Measurements from ENCODE around the gene ZNF609. TPM values are rescaled to one million over a fixed set of nuclear protein-coding genes. Genes with fewer than 3 reads are reported as not detected.

The ZNF609 gene
- total RNA-seq, 1 donor from 2014 or later, result 24.1 TPM

- no peak for TF ChIP-seq CTCF (IDR thresholded peaks at IDR 0.05)
- Mint-ChIP-seq H3K27ac (ENCODE audit: unreplicated experiment) (no peak overlapping the region), H3K9me3 (ENCODE audit: low read depth) (no peaks in the 10 kb centered on the region), H3K4me1 (ENCODE audit: low read depth) (peaks cover 37% of the 10 kb centered on the region), H3K27me3 (ENCODE audit: low read depth) (no peaks in the 10 kb centered on the region), H3K36me3 (ENCODE audit: low read depth) (peaks cover 1% of the 10 kb centered on the region), H3K4me3 (ENCODE audit: unreplicated experiment) (no peak overlapping the region)
- DNase-seq (ENCODE audit: low spot score), result no peak
These were observed 61.9 kb downstream of the ZNF609 start for GRCh38 chr15:64522226-64522823.

GRCh38 chr15:64523240-64523639 lies 62.9 kb downstream of the ZNF609 start:
- Mint-ChIP-seq H3K27ac (ENCODE audit: unreplicated experiment) (no peak overlapping the region), H3K36me3 (ENCODE audit: low read depth) (peaks cover 1% of the 10 kb centered on the region), H3K4me1 (ENCODE audit: low read depth) (peaks cover 42% of the 10 kb centered on the region), H3K9me3 (ENCODE audit: low read depth) (no peaks in the 10 kb centered on the region), H3K4me3 (ENCODE audit: unreplicated experiment) (no peak overlapping the region), H3K27me3 (ENCODE audit: low read depth) (no peaks in the 10 kb centered on the region)
- no peak for DNase-seq (ENCODE audit: low spot score)
- no peak for TF ChIP-seq CTCF (IDR thresholded peaks at IDR 0.05)

- TF ChIP-seq CTCF (IDR thresholded peaks at IDR 0.05), result no peak
- peaks cover 42% of the 10 kb centered on the region for H3K4me1 Mint-ChIP-seq (ENCODE audit: low read depth)
- no peaks in the 10 kb centered on the region for H3K9me3 Mint-ChIP-seq (ENCODE audit: low read depth)
- peaks cover 3% of the 10 kb centered on the region for H3K36me3 Mint-ChIP-seq (ENCODE audit: low read depth)
- no peak overlapping the region for H3K4me3 Mint-ChIP-seq (ENCODE audit: unreplicated experiment)
- no peak overlapping the region for H3K27ac Mint-ChIP-seq (ENCODE audit: unreplicated experiment)
- no peak for DNase-seq (ENCODE audit: low spot score)
- no peaks in the 10 kb centered on the region for H3K27me3 Mint-ChIP-seq (ENCODE audit: low read depth)
These were observed 64.4 kb downstream of the ZNF609 start for GRCh38 chr15:64524778-64525177.

GRCh38 chr15:64525828-64526530 lies 65.6 kb downstream of the ZNF609 start:
- Mint-ChIP-seq H3K27me3 (ENCODE audit: low read depth) (no peaks in the 10 kb centered on the region), H3K36me3 (ENCODE audit: low read depth) (peaks cover 3% of the 10 kb centered on the region), H3K4me1 (ENCODE audit: low read depth) (peaks cover 41% of the 10 kb centered on the region), H3K4me3 (ENCODE audit: unreplicated experiment) (no peak overlapping the region), H3K27ac (ENCODE audit: unreplicated experiment) (peak overlapping the region; percentile 68), H3K9me3 (ENCODE audit: low read depth) (no peaks in the 10 kb centered on the region)
- TF ChIP-seq CTCF (IDR thresholded peaks at IDR 0.05), result no peak
- DNase-seq (ENCODE audit: low spot score), result no peak

GRCh38 chr15:64527263-64527984 lies 67.0 kb downstream of the ZNF609 start:
- Mint-ChIP-seq H3K36me3 (ENCODE audit: low read depth) (peaks cover 3% of the 10 kb centered on the region), H3K27me3 (ENCODE audit: low read depth) (no peaks in the 10 kb centered on the region), H3K9me3 (ENCODE audit: low read depth) (no peaks in the 10 kb centered on the region), H3K27ac (ENCODE audit: unreplicated experiment) (peak overlapping the region; percentile 43), H3K4me3 (ENCODE audit: unreplicated experiment) (no peak overlapping the region), H3K4me1 (ENCODE audit: low read depth) (peaks cover 28% of the 10 kb centered on the region)
- DNase-seq (ENCODE audit: low spot score), result no peak
- TF ChIP-seq CTCF (IDR thresholded peaks at IDR 0.05), result no peak

Measured in chondrocyte (in vitro differentiated cells).